ENCODE data around the gene EPHA3.

EPHA3 gene

DNA sequence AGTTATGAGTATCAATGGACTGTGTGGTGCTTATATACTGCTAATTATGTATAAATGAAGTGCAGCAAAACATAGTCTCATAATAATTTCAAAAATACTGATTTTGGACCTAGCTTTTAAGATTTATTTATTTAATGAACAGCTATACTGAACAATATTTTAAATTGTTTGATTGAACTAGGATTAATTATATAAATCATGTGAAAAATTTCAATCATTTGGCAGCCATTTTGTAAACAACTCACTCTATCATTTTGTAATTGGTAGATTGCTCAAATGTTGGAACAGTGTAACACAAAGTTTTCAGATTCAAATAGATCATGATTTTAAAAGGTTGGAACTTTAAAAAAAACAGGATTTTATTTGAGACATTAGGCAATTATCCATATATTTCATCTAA is 47.0 kb downstream of the EPHA3 start:
- DNase-seq: no peak

- no peak for DNase-seq
Observed at GRCh38 chr3:89155811-89156210, 48.4 kb downstream of the EPHA3 start.

DNA sequence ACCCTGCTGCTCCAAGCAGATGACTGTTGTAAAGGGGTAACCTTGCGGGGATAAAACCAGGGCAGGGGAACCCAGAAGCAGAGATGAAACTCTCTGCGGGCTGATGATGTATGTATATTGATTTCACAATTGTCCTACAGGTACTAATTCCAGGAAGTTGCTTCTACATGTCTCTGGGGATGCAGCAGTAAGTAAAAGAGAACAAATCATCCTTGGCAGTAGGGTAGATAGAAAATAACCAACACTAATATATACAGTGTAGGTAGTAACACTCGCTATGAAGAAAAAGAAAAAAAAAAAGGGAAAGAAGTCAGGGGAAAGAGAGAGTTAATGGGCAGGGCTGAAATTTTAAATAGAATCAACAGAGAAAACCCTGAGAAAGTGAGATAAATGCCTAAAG is 50.2 kb downstream of the EPHA3 start:
- DNase-seq: no peak

GRCh38 chr3:89159605-89160004 is 52.2 kb downstream of the EPHA3 start:
- DNase-seq: no peak

DNA sequence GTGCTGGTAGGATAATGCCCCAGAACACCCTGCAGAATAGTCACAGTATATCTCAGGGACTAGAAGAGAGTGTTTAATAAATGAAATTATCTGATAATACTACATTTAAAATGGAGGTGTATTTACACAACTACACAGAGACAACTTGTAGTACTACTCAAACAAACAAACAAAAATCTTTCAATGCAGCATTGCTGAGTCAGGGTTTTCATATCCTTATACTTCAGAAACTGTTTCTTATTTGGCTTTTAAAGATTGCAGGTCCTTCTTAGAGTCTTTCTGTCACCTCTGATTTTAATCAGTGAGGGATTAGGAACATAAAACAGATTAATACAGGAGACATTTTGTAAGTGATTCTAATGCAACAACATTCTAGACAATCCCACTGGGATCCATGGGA is 57.4 kb downstream of the EPHA3 start:
- no peak for DNase-seq

GRCh38 chr3:89165636-89166263 is 58.3 kb downstream of the EPHA3 start:
- no peak for DNase-seq

- DNase-seq: no peak
Observed at GRCh38 chr3:89171687-89172545, 64.5 kb downstream of the EPHA3 start.

- no peak for DNase-seq
Observed at GRCh38 chr3:89173546-89173945, 66.1 kb downstream of the EPHA3 start.

- no peak for DNase-seq
Observed at GRCh38 chr3:89179355-89180001, 72.1 kb downstream of the EPHA3 start.

DNA sequence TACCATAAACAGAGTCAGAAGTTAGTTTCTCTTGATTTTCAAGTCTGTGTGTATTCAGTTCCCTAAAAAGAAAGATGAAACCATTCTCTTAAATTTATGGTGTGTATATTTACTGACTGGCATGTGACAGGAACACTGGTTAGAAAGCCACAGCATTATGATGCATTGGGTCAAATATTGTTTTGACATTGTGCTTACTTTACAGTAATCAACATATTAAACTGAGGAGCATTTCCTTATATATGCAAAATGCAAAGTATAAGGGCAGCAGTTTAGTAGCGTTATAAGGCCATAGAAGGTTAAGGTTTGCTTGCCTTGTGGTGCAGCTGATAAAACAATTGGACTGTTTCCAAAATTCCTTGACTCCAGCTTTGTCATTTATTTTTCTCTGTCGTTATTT is 72.9 kb downstream of the EPHA3 start:
- no peak for DNase-seq

DNA sequence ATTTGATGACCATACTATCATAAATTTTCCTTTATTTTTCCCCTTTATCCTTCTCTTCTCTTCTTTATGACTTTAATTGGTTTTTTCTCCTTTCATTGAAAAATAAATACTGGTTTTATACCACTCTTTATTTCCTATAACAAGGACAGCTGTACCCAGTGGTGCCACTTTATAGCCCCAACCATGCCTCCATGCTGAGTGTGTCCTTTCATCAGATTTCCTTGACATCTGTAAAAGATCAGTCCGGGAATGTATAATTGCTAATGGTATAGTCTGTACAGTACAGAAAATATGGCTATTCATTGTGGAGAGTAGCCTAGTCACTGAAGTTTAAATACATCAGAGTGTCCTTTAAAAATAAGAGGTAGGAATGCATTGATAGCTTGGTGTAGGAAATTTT is 74.6 kb downstream of the EPHA3 start:
- no peak for DNase-seq

GRCh38 chr3:89184151-89184995 is 77.0 kb downstream of the EPHA3 start:
- no peak for DNase-seq

DNA sequence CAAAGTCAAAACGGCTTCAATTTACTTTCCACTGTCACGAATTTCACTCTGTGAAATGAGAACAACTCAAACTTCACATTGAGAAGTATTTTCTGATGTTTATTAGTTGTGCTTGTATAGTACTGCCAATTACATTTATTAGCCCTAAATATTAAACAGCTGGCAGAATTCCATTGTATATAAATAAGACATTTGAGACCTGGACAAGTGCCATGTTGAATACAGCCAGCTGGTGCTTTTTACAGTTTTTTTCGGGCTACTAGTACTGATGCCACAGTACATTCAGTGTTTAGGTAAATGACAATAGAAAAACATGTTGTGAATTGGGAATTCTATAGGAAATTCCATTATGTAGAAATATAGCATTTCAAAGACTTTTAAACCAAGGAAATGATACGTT is 79.0 kb downstream of the EPHA3 start:
- DNase-seq: no peak

DNA sequence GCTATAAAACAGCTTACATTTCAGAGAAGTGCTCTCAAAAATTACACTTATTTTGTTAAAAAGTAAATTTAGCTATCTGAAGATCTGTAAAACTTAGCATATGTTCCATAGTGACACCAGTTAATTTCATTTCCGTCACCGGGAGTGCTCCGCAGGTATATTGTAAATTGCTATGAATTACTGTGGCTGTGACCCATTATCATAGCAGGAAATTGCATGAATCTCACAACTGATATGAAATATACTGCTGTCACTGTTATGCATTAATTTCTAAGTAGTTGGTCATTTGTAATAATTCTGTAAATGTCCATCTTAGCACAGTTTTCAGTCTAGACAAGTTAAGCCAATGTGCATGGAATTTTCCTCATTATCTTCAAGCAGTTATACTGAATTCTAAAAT is 91.2 kb downstream of the EPHA3 start:
- no peak for DNase-seq

- no peak for DNase-seq
Observed at GRCh38 chr3:89212619-89213018, 105.2 kb downstream of the EPHA3 start.

- DNase-seq: no peak
Observed at GRCh38 chr3:89216016-89216739, 108.8 kb downstream of the EPHA3 start.

GRCh38 chr3:89217148-89217685 is 109.8 kb downstream of the EPHA3 start:
- DNase-seq: no peak

DNA sequence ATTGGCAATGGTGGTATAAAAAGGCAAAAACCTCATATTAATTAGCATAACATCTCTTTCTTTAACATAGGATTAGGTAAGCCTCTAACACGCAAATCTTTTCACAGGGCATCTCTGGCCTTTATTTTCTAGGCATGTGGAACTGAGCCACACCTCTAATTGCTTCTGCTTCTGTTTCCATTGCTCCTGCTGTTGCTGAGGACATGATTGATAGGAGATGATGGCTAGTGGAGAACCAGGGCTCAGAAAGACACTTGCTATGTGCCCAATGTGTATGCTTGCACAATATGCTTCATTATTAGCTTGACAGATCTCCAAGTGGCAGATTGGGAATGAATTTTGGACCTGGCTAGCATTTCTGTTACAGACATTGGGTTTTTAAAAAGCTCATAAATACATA is 114.5 kb downstream of the EPHA3 start:
- no peak for DNase-seq

DNA sequence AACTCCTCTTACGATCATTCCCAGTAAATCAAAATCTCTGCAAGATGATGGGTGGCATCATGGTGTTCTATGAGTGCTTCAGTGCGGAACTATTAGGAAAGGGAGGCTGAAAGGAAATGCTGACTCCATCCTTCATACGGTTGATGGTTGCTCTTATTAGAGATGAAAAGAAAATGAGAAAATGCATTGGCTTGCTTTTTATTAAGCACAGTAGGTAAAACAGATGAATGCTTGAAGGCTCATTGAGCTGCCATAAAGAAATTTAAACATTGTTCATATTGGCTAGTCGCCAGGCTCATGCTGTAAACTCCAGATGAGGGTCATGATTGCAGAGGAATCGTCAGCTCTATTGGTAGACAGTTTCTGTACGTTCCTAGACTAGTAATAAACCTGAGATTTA is 115.8 kb downstream of the EPHA3 start:
- DNase-seq: no peak

- no peak for DNase-seq
Observed at GRCh38 chr3:89227218-89227617, 119.8 kb downstream of the EPHA3 start.

GRCh38 chr3:89227634-89228033 is 120.2 kb downstream of the EPHA3 start:
- DNase-seq: no peak

- DNase-seq: no peak
Observed at GRCh38 chr3:89232155-89232554, 124.7 kb downstream of the EPHA3 start.

Measured in stimulated activated naive CD4-positive, alpha-beta T cell treated with Interleukin-2 at 50 U/mL for 16 hours (primary cell).